Karpas-422 (cell line): ENCODE data around the gene ASS1. TPM values are rescaled to one million over a fixed set of nuclear protein-coding genes. Genes with fewer than 3 reads are reported as not detected.

Experiments
- DNase-seq: peaks from one replicate; pipeline ENCODE4 v3.0.0-alpha.2; 2015
- H2AFZ ChIP-seq: fragments of 200-600 bp; sonication (generic); 2 replicates; pipeline ENCODE4 v1.6.1; 2014; ENCODE audit warnings: antibody characterized with exemption, low read length, mixed read lengths
- H3K27ac ChIP-seq: fragments of 200-600 bp; sonication (generic); 2 replicates; pipeline ENCODE4 v1.5.1; 2014; ENCODE audit warnings: mild to moderate bottlenecking, low read length, moderate library complexity
- H3K27me3 ChIP-seq: fragments of 200-600 bp; sonication (generic); 2 replicates; pipeline ENCODE4 v1.6.1; 2014; ENCODE audit warnings: low read length, mixed read lengths
- H3K36me3 ChIP-seq: fragments of 200-600 bp; sonication (generic); 2 replicates; pipeline ENCODE4 v1.6.1; 2014; ENCODE audit warnings: low read length, mixed read lengths; ENCODE audit not compliant: insufficient read depth
- H3K4me1 ChIP-seq: fragments of 200-600 bp; sonication (generic); 2 replicates; pipeline ENCODE4 v1.6.1; 2014; ENCODE audit warnings: mild to moderate bottlenecking, low read length, mixed read lengths
- H3K4me2 ChIP-seq: fragments of 200-600 bp; sonication (generic); 2 replicates; pipeline ENCODE4 v1.6.1; 2014; ENCODE audit warnings: low read length, low read depth, mild to moderate bottlenecking; ENCODE audit not compliant: poor library complexity, severe bottlenecking
- H3K4me3 ChIP-seq: fragments of 200-600 bp; sonication (generic); 2 replicates; pipeline ENCODE4 v1.5.1; 2014; ENCODE audit warnings: mild to moderate bottlenecking, antibody characterized with exemption, low read length, mixed read lengths
- H3K79me2 ChIP-seq: fragments of 200-600 bp; sonication (generic); 2 replicates; pipeline ENCODE4 v1.6.1; 2014; ENCODE audit warnings: mild to moderate bottlenecking, low read length, mixed read lengths
- H3K9ac ChIP-seq: fragments of 200-600 bp; sonication (generic); 2 replicates; pipeline ENCODE4 v1.6.0; 2014; ENCODE audit warnings: low read length
- H3K9me2 ChIP-seq: fragments of 200-600 bp; sonication (generic), shearing (Covaris generic); replicated peaks from 2 replicates; pipeline ENCODE4 v1.6.0; 2014; ENCODE audit warnings: mild to moderate bottlenecking, low read length, moderate library complexity; ENCODE audit not compliant: insufficient read depth
- H3K9me3 ChIP-seq: fragments of 300-700, 200-600 bp; sonication (generic); 2 replicates; pipeline ENCODE4 v1.6.1; 2014; ENCODE audit warnings: low read length, mixed read lengths
- H4K20me1 ChIP-seq: fragments of 200-600 bp; sonication (generic); 2 replicates; pipeline ENCODE4 v1.6.1; 2014; ENCODE audit warnings: mild to moderate bottlenecking, antibody characterized with exemption, low read length, low read depth; ENCODE audit not compliant: insufficient read depth
- total RNA-seq: library from RNA; depleted of rRNA; stranded (reverse); fragments of >200 nt; shearing (Covaris generic); gene quantifications from 2 replicates; pipeline ENCODE4 v1.2.3, GENCODE V29; 2014; ENCODE audit warnings: low replicate concordance

ASS1 gene
- total RNA-seq, 1 experiment from 2014 or later, result not detected

- Histone ChIP-seq H3K27me3 (no peaks in the 10 kb centered on the region), H3K36me3 (no peaks in the 10 kb centered on the region), H3K27ac (no peak overlapping the region), H2AFZ (no peak overlapping the region), H3K79me2 (no peaks in the 10 kb centered on the region), H3K9me2 (no peaks in the 10 kb centered on the region), H3K4me3 (no peak overlapping the region), H3K4me1 (no peaks in the 10 kb centered on the region), H3K9ac (no peak overlapping the region), H3K4me2 (no peak overlapping the region), H3K9me3 (no peaks in the 10 kb centered on the region), H4K20me1 (no peaks in the 10 kb centered on the region)
- no peak for DNase-seq
Observed at GRCh38 chr9:130474106-130474505, 29.3 kb downstream of the ASS1 start.

GRCh38 chr9:130476151-130476730, 31.5 kb downstream of the ASS1 start:
- H3K4me1 ChIP-seq, result no peaks in the 10 kb centered on the region
- H3K36me3 ChIP-seq, result no peaks in the 10 kb centered on the region
- no peak overlapping the region for H3K27ac ChIP-seq
- no peak overlapping the region for H3K9ac ChIP-seq
- H4K20me1 ChIP-seq, result no peaks in the 10 kb centered on the region
- H3K9me3 ChIP-seq, result no peaks in the 10 kb centered on the region
- no peak overlapping the region for H3K4me3 ChIP-seq
- no peaks in the 10 kb centered on the region for H3K9me2 ChIP-seq
- no peak overlapping the region for H3K4me2 ChIP-seq
- no peak for DNase-seq
- no peaks in the 10 kb centered on the region for H3K27me3 ChIP-seq
- H3K79me2 ChIP-seq, result no peaks in the 10 kb centered on the region
- H2AFZ ChIP-seq, result no peak overlapping the region

GRCh38 chr9:130477564-130477963, 32.8 kb downstream of the ASS1 start:
- no peaks in the 10 kb centered on the region for H3K9me3 ChIP-seq
- no peak overlapping the region for H3K4me3 ChIP-seq
- no peaks in the 10 kb centered on the region for H3K9me2 ChIP-seq
- no peaks in the 10 kb centered on the region for H3K36me3 ChIP-seq
- no peak overlapping the region for H3K9ac ChIP-seq
- no peaks in the 10 kb centered on the region for H4K20me1 ChIP-seq
- no peak overlapping the region for H2AFZ ChIP-seq
- H3K79me2 ChIP-seq, result no peaks in the 10 kb centered on the region
- no peak overlapping the region for H3K27ac ChIP-seq
- no peaks in the 10 kb centered on the region for H3K4me1 ChIP-seq
- no peaks in the 10 kb centered on the region for H3K27me3 ChIP-seq
- no peak for DNase-seq
- H3K4me2 ChIP-seq, result no peak overlapping the region

- Histone ChIP-seq H3K9ac (no peak overlapping the region), H3K9me2 (no peaks in the 10 kb centered on the region), H3K9me3 (no peaks in the 10 kb centered on the region)
Observed at GRCh38 chr9:130478152-130478551, 33.4 kb downstream of the ASS1 start.

GRCh38 chr9:130478736-130479575, 34.2 kb downstream of the ASS1 start:
- H3K4me1 ChIP-seq, result no peaks in the 10 kb centered on the region
- no peak overlapping the region for H3K4me3 ChIP-seq
- no peaks in the 10 kb centered on the region for H3K9me3 ChIP-seq
- H4K20me1 ChIP-seq, result no peaks in the 10 kb centered on the region
- H3K36me3 ChIP-seq, result no peaks in the 10 kb centered on the region
- H3K79me2 ChIP-seq, result no peaks in the 10 kb centered on the region
- no peaks in the 10 kb centered on the region for H3K9me2 ChIP-seq
- no peak overlapping the region for H3K27ac ChIP-seq
- H2AFZ ChIP-seq, result no peak overlapping the region
- no peak overlapping the region for H3K9ac ChIP-seq
- DNase-seq, result no peak
- no peak overlapping the region for H3K4me2 ChIP-seq
- no peaks in the 10 kb centered on the region for H3K27me3 ChIP-seq

More at GRCh38 chr9:130478152-130478551, 33.4 kb downstream of the ASS1 start:
- H3K27ac ChIP-seq, result no peak overlapping the region
- no peak for DNase-seq
- no peaks in the 10 kb centered on the region for H3K4me1 ChIP-seq
- no peaks in the 10 kb centered on the region for H3K79me2 ChIP-seq
- H3K4me3 ChIP-seq, result no peak overlapping the region
- no peaks in the 10 kb centered on the region for H4K20me1 ChIP-seq
- H3K4me2 ChIP-seq, result no peak overlapping the region
- H3K27me3 ChIP-seq, result no peaks in the 10 kb centered on the region
- no peaks in the 10 kb centered on the region for H3K36me3 ChIP-seq
- H2AFZ ChIP-seq, result no peak overlapping the region

- Histone ChIP-seq H3K9me3 (no peaks in the 10 kb centered on the region), H3K27ac (no peak overlapping the region), H3K79me2 (no peaks in the 10 kb centered on the region), H4K20me1 (no peaks in the 10 kb centered on the region), H3K27me3 (no peaks in the 10 kb centered on the region), H3K4me3 (no peak overlapping the region), H2AFZ (no peak overlapping the region), H3K9me2 (no peaks in the 10 kb centered on the region), H3K4me1 (no peaks in the 10 kb centered on the region), H3K4me2 (no peak overlapping the region), H3K36me3 (no peaks in the 10 kb centered on the region), H3K9ac (no peak overlapping the region)
- no peak for DNase-seq
Observed at GRCh38 chr9:130479587-130479986, 34.8 kb downstream of the ASS1 start.

GRCh38 chr9:130480673-130481072, 35.9 kb downstream of the ASS1 start:
- H3K27ac ChIP-seq, result no peak overlapping the region
- H3K27me3 ChIP-seq, result no peaks in the 10 kb centered on the region
- H3K4me2 ChIP-seq, result no peak overlapping the region
- no peak overlapping the region for H3K9ac ChIP-seq
- no peak overlapping the region for H2AFZ ChIP-seq
- no peaks in the 10 kb centered on the region for H3K79me2 ChIP-seq
- no peaks in the 10 kb centered on the region for H3K4me1 ChIP-seq
- DNase-seq, result peak; percentile 45
- H3K4me3 ChIP-seq, result no peak overlapping the region
- no peaks in the 10 kb centered on the region for H3K36me3 ChIP-seq
- H3K9me2 ChIP-seq, result no peaks in the 10 kb centered on the region
- no peaks in the 10 kb centered on the region for H4K20me1 ChIP-seq
- no peaks in the 10 kb centered on the region for H3K9me3 ChIP-seq

- H2AFZ ChIP-seq, result no peak overlapping the region
- H3K4me1 ChIP-seq, result no peaks in the 10 kb centered on the region
- no peak for DNase-seq
- H3K9ac ChIP-seq, result no peak overlapping the region
- no peaks in the 10 kb centered on the region for H4K20me1 ChIP-seq
- no peak overlapping the region for H3K4me3 ChIP-seq
- H3K27ac ChIP-seq, result no peak overlapping the region
- no peaks in the 10 kb centered on the region for H3K36me3 ChIP-seq
- no peak overlapping the region for H3K4me2 ChIP-seq
- H3K79me2 ChIP-seq, result no peaks in the 10 kb centered on the region
- no peaks in the 10 kb centered on the region for H3K9me3 ChIP-seq
- no peaks in the 10 kb centered on the region for H3K27me3 ChIP-seq
- no peaks in the 10 kb centered on the region for H3K9me2 ChIP-seq
Observed at GRCh38 chr9:130482463-130482862, 37.7 kb downstream of the ASS1 start.
